ENCODE data around the gene CCNI2.

Gene CCNI2, protein sequence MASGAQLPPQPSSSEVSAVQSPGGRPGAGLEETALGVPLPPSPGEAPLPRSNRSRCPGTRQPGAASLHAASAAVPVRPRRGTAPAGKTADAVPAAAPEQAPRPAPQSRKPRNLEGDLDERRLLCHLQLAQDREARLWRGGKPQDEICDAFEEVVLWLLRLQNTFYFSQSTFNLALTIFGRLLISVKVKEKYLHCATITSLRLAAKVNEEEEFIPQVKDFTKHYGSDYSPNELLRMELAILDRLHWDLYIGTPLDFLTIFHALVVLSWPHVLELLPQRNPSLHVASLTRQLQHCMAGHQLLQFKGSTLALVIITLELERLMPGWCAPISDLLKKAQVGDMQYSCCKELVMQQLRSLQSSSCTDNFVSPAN

GRCh38 chr5:132746954-132747615 lies at the start of gene CCNI2:
Gene CCNI2, plus strand, starts transcription at chr5:132747426. Its CDS starts 70 bp downstream, at chr5:132747496.
- H3K79me2 ChIP-seq (ENCODE audit: insufficient read depth, low read length) = no peaks in the 10 kb centered on the region
- no peaks in the 10 kb centered on the region for H3K27me3 ChIP-seq (ENCODE audit: insufficient read depth, low read length, poor library complexity, severe bottlenecking)
- no peaks in the 10 kb centered on the region for H3F3A ChIP-seq (ENCODE audit: low read depth)
- no peaks in the 10 kb centered on the region for H3K36me3 ChIP-seq (ENCODE audit: insufficient read depth, low read length)
- H3K4me3 ChIP-seq (ENCODE audit: low read length, poor library complexity, severe bottlenecking) = no peak within 1 kb of the TSS
- no peak within 1 kb of the TSS for H2AFZ ChIP-seq (ENCODE audit: low read length)
- no peaks in the 10 kb centered on the region for H4K20me1 ChIP-seq (ENCODE audit: insufficient read depth, low read length, poor library complexity, severe bottlenecking)
- H3K4me2 ChIP-seq (ENCODE audit: low read depth, low read length, poor library complexity, severe bottlenecking) = no peak within 1 kb of the TSS
- TF ChIP-seq, protein P1, sequence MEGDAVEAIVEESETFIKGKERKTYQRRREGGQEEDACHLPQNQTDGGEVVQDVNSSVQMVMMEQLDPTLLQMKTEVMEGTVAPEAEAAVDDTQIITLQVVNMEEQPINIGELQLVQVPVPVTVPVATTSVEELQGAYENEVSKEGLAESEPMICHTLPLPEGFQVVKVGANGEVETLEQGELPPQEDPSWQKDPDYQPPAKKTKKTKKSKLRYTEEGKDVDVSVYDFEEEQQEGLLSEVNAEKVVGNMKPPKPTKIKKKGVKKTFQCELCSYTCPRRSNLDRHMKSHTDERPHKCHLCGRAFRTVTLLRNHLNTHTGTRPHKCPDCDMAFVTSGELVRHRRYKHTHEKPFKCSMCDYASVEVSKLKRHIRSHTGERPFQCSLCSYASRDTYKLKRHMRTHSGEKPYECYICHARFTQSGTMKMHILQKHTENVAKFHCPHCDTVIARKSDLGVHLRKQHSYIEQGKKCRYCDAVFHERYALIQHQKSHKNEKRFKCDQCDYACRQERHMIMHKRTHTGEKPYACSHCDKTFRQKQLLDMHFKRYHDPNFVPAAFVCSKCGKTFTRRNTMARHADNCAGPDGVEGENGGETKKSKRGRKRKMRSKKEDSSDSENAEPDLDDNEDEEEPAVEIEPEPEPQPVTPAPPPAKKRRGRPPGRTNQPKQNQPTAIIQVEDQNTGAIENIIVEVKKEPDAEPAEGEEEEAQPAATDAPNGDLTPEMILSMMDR (conservative IDR thresholded peaks at IDR 0.05; ENCODE audit: low read length) = no peak
- TF ChIP-seq EZH2phosphoT487 (IDR thresholded peaks at IDR 0.05; ENCODE audit: borderline replicate concordance) = no peak
- no peaks in the 10 kb centered on the region for H3K9me3 ChIP-seq (ENCODE audit: insufficient read depth, low read depth, low read length)
- H3K9ac ChIP-seq (ENCODE audit: low read depth, low read length, poor library complexity, severe bottlenecking) = no peak within 1 kb of the TSS
- H3K4me1 ChIP-seq (ENCODE audit: insufficient read depth, low read length, poor library complexity, severe bottlenecking) = no peaks in the 10 kb centered on the region
- no peaks in the 10 kb centered on the region for H3K9me2 ChIP-seq (replicated peaks; ENCODE audit: low read depth, low read length)

DNA sequence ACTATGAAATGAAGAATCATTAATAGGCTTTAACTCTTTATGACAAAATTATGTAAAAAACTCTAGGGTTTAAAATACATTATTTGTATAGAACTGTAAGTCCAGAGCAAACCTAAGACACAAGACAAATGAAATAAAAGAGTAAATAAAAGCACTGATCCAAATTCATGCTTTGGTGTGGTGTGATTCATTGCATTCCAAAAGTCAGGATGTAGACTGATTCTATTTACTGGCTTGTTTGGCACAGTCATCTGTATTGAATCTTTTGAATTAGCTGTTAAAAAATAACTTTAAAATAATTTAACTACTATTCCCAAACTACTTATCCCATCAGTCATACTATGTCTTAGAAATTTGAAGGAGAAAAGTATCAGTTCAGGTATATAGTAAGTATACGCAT lies 42.4 kb upstream of the CCNI2 start:
- TF ChIP-seq EZH2phosphoT487 (IDR thresholded peaks at IDR 0.05; ENCODE audit: borderline replicate concordance) = no peak
- TF ChIP-seq, protein P1 (conservative IDR thresholded peaks at IDR 0.05; ENCODE audit: low read length) = no peak
- no peaks in the 10 kb centered on the region for H3K79me2 ChIP-seq (ENCODE audit: insufficient read depth, low read length)
- no peaks in the 10 kb centered on the region for H3K9me3 ChIP-seq (ENCODE audit: insufficient read depth, low read depth, low read length)
- no peak overlapping the region for H2AFZ ChIP-seq (ENCODE audit: low read length)
- H3K9ac ChIP-seq (ENCODE audit: low read depth, low read length, poor library complexity, severe bottlenecking) = no peak overlapping the region
- H3K27me3 ChIP-seq (ENCODE audit: insufficient read depth, low read length, poor library complexity, severe bottlenecking) = no peaks in the 10 kb centered on the region
- H3F3A ChIP-seq (ENCODE audit: low read depth) = no peaks in the 10 kb centered on the region
- no peak overlapping the region for H3K4me2 ChIP-seq (ENCODE audit: low read depth, low read length, poor library complexity, severe bottlenecking)
- no peak overlapping the region for H3K4me3 ChIP-seq (ENCODE audit: low read length, poor library complexity, severe bottlenecking)
- H3K4me1 ChIP-seq (ENCODE audit: insufficient read depth, low read length, poor library complexity, severe bottlenecking) = no peaks in the 10 kb centered on the region
- no peaks in the 10 kb centered on the region for H3K36me3 ChIP-seq (ENCODE audit: insufficient read depth, low read length)
- H4K20me1 ChIP-seq (ENCODE audit: insufficient read depth, low read length, poor library complexity, severe bottlenecking) = no peaks in the 10 kb centered on the region
- H3K9me2 ChIP-seq (replicated peaks; ENCODE audit: low read depth, low read length) = no peaks in the 10 kb centered on the region

GRCh38 chr5:132708645-132709044 lies 38.6 kb upstream of the CCNI2 start:
- H3K4me1 ChIP-seq (ENCODE audit: insufficient read depth, low read length, poor library complexity, severe bottlenecking) = no peaks in the 10 kb centered on the region
- no peak overlapping the region for H3K4me3 ChIP-seq (ENCODE audit: low read length, poor library complexity, severe bottlenecking)
- H3K27me3 ChIP-seq (ENCODE audit: insufficient read depth, low read length, poor library complexity, severe bottlenecking) = no peaks in the 10 kb centered on the region
- no peaks in the 10 kb centered on the region for H3K79me2 ChIP-seq (ENCODE audit: insufficient read depth, low read length)
- no peaks in the 10 kb centered on the region for H3K36me3 ChIP-seq (ENCODE audit: insufficient read depth, low read length)
- no peak overlapping the region for H3K4me2 ChIP-seq (ENCODE audit: low read depth, low read length, poor library complexity, severe bottlenecking)
- TF ChIP-seq EZH2phosphoT487 (IDR thresholded peaks at IDR 0.05; ENCODE audit: borderline replicate concordance) = no peak
- TF ChIP-seq, protein P1 (conservative IDR thresholded peaks at IDR 0.05; ENCODE audit: low read length) = no peak
- H3F3A ChIP-seq (ENCODE audit: low read depth) = no peaks in the 10 kb centered on the region
- H3K9me3 ChIP-seq (ENCODE audit: insufficient read depth, low read depth, low read length) = no peaks in the 10 kb centered on the region
- H3K9me2 ChIP-seq (replicated peaks; ENCODE audit: low read depth, low read length) = no peaks in the 10 kb centered on the region
- no peak overlapping the region for H2AFZ ChIP-seq (ENCODE audit: low read length)
- H4K20me1 ChIP-seq (ENCODE audit: insufficient read depth, low read length, poor library complexity, severe bottlenecking) = no peaks in the 10 kb centered on the region
- H3K9ac ChIP-seq (ENCODE audit: low read depth, low read length, poor library complexity, severe bottlenecking) = no peak overlapping the region
